Smooth muscle cell (in vitro differentiated cells): Measurements from ENCODE around the gene GTF2IRD2. TPM values are rescaled to one million over a fixed set of nuclear protein-coding genes. Genes with fewer than 3 reads are reported as not detected.
"Not testable (repeated sequence)": the region's sequence is repeated elsewhere in the genome, so short reads cannot be mapped to it uniquely, and the experiment has no call there.

Source experiments
- DNase-seq: peaks from one replicate; lab custom pipeline; 2025; ENCODE audit not compliant: unreplicated experiment; lab: John Stamatoyannopoulos, UW
- H2AFZ ChIP-seq: fragments of 200-600 bp; sonication (generic); 2 replicates; pipeline ENCODE4 v1.6.0; 2016; ENCODE audit warnings: antibody characterized with exemption, low read depth, mild to moderate bottlenecking
- H3F3A ChIP-seq: fragments of 200-600 bp; sonication (generic); 2 replicates; pipeline ENCODE4 v1.6.0; 2017; ENCODE audit warnings: antibody characterized with exemption, low read depth
- H3K27ac ChIP-seq: fragments of 200-600 bp; sonication (generic); 2 replicates; pipeline ENCODE4 v1.5.1; 2016; ENCODE audit warnings: low read depth, mild to moderate bottlenecking
- H3K27me3 ChIP-seq: fragments of 200-600 bp; sonication (generic); 2 replicates; pipeline ENCODE4 v1.6.1; 2016; ENCODE audit warnings: low read depth, mild to moderate bottlenecking
- H3K36me3 ChIP-seq: fragments of 200-600 bp; sonication (generic); 2 replicates; pipeline ENCODE4 v1.5.1; 2016; ENCODE audit warnings: low read depth
- H3K4me1 ChIP-seq: fragments of 200-600 bp; sonication (generic); 2 replicates; pipeline ENCODE4 v1.5.1; 2016; ENCODE audit warnings: low read depth
- H3K4me2 ChIP-seq: fragments of 200-600 bp; sonication (generic); 2 replicates; pipeline ENCODE4 v1.6.0; 2016; ENCODE audit warnings: mild to moderate bottlenecking
- H3K4me3 ChIP-seq: fragments of 200-600 bp; sonication (generic); 2 replicates; pipeline ENCODE4 v1.5.1; 2016; ENCODE audit warnings: mild to moderate bottlenecking
- H3K79me2 ChIP-seq: fragments of 200-600 bp; sonication (generic); 2 replicates; pipeline ENCODE4 v1.6.0; 2016; ENCODE audit warnings: low read depth, mild to moderate bottlenecking
- H3K9ac ChIP-seq: fragments of 200-600 bp; sonication (generic); 2 replicates; pipeline ENCODE4 v1.6.0; 2016; ENCODE audit warnings: low read depth
- H3K9me3 ChIP-seq: fragments of 200-600 bp; sonication (generic); replicated peaks from 2 replicates; pipeline ENCODE4 v1.5.1; 2016; ENCODE audit warnings: low read depth
- H4K20me1 ChIP-seq: fragments of 200-600 bp; sonication (generic); 2 replicates; pipeline ENCODE4 v1.6.0; 2016; ENCODE audit warnings: low read depth
- WGBS: methylation state at CpG from one replicate; pipeline ENCODE4 v1.1.7; 2016; ENCODE audit warnings: low lambda C conversion rate; 5-methylcytosine and 5-hydroxymethylcytosine counted together
- polyA plus RNA-seq: library from polyadenylated mRNA; unstranded; fragments of >200 nt; fragmentation: Nextera tagmentation; extraction: Ambion mirVana; gene quantifications from 2 replicates; pipeline ENCODE4 v1.2.1, GENCODE V29; 2016
- total RNA-seq: library from RNA; depleted of rRNA; stranded (reverse); fragments of >200 nt; gene quantifications from 2 replicates; pipeline ENCODE4 v1.2.3, GENCODE V29; 2014

GTF2IRD2 gene
- 3.0 and 4.6 TPM in 2 replicates for total RNA-seq
- polyA plus RNA-seq = 9.2 and 18.9 TPM in 2 replicates

- not testable (repeated sequence) for H3K36me3 ChIP-seq, H3K9me3 ChIP-seq, H3K79me2 ChIP-seq, H3K4me2 ChIP-seq, H3F3A ChIP-seq, H3K27me3 ChIP-seq, H2AFZ ChIP-seq, H4K20me1 ChIP-seq, DNase-seq, H3K4me1 ChIP-seq
- no CpG with 5 or more reads among the region's 97 CpGs for WGBS
- Histone ChIP-seq H3K4me3 (peak within 1 kb of the TSS; percentile 32), H3K9ac (peak within 1 kb of the TSS; percentile 57), H3K27ac (peak within 1 kb of the TSS; percentile 88)
Measured at GRCh38 chr7:74850833-74851721, at the start of gene GTF2IRD2. Gene GTF2IRD2, minus strand, starts transcription at chr7:74851605. Its CDS starts 15,227 bp downstream, at chr7:74836378.

- H3F3A ChIP-seq, H4K20me1 ChIP-seq, H3K79me2 ChIP-seq, H3K4me1 ChIP-seq, H3K27me3 ChIP-seq, H3K9me3 ChIP-seq, H3K36me3 ChIP-seq: not testable (repeated sequence)
- Histone ChIP-seq H3K4me3 (peak overlapping the region; percentile 54), H3K9ac (peak overlapping the region; percentile 47), H2AFZ (peak overlapping the region; percentile 5), H3K4me2 (peak overlapping the region; percentile 76), H3K27ac (peak overlapping the region; percentile 68)
- 0% methylated on average over 53 of the region's 84 CpGs for WGBS
- peak; percentile 26 for DNase-seq
Measured at GRCh38 chr7:74890158-74891123, 39.0 kb upstream of the GTF2IRD2 start.

GRCh38 chr7:74889518-74890129 lies 38.2 kb upstream of the GTF2IRD2 start:
- H3K4me2 ChIP-seq = peak overlapping the region; percentile 63
- not testable (repeated sequence) for H3K27me3 ChIP-seq, H3K79me2 ChIP-seq, H3K4me1 ChIP-seq, H4K20me1 ChIP-seq, H2AFZ ChIP-seq, H3K9ac ChIP-seq, H3F3A ChIP-seq, H3K9me3 ChIP-seq, H3K36me3 ChIP-seq, DNase-seq, H3K27ac ChIP-seq
- peak overlapping the region; percentile 30 for H3K4me3 ChIP-seq
- 65% methylated on average over 11 of the region's 31 CpGs for WGBS

- not testable (repeated sequence) for H3K27me3 ChIP-seq, H3K9me3 ChIP-seq, H2AFZ ChIP-seq, H3K4me3 ChIP-seq, H4K20me1 ChIP-seq, H3K36me3 ChIP-seq, H3K4me2 ChIP-seq, H3K27ac ChIP-seq, H3K79me2 ChIP-seq, H3K4me1 ChIP-seq, H3K9ac ChIP-seq, DNase-seq, H3F3A ChIP-seq
- 97% methylated on average over 3 of the region's 3 CpGs for WGBS
Measured at GRCh38 chr7:74885295-74885694, 33.9 kb upstream of the GTF2IRD2 start.

GRCh38 chr7:74882110-74882509 lies 30.7 kb upstream of the GTF2IRD2 start:
- not testable (repeated sequence) for H3K79me2 ChIP-seq, H3K9me3 ChIP-seq, H3K4me1 ChIP-seq, H4K20me1 ChIP-seq, H3F3A ChIP-seq, H3K27me3 ChIP-seq, H2AFZ ChIP-seq, H3K4me2 ChIP-seq, DNase-seq, H3K9ac ChIP-seq, H3K36me3 ChIP-seq, H3K4me3 ChIP-seq, H3K27ac ChIP-seq
- 97% methylated on average over 6 of the region's 9 CpGs for WGBS

- H3K36me3 ChIP-seq, H3K4me1 ChIP-seq, H3K27ac ChIP-seq, H3K27me3 ChIP-seq, H3K79me2 ChIP-seq, H4K20me1 ChIP-seq, H2AFZ ChIP-seq, H3K4me3 ChIP-seq, H3F3A ChIP-seq, DNase-seq, H3K9ac ChIP-seq, H3K4me2 ChIP-seq, H3K9me3 ChIP-seq: not testable (repeated sequence)
- WGBS = 82% methylated on average over 9 of the region's 20 CpGs
Measured at GRCh38 chr7:74874748-74875512, 23.5 kb upstream of the GTF2IRD2 start.

- 91% methylated on average over 9 of the region's 10 CpGs for WGBS
- not testable (repeated sequence) for H3K9ac ChIP-seq, DNase-seq, H3K4me3 ChIP-seq, H3K4me1 ChIP-seq, H3K36me3 ChIP-seq, H3K27me3 ChIP-seq, H3K9me3 ChIP-seq, H3K79me2 ChIP-seq, H4K20me1 ChIP-seq, H3F3A ChIP-seq, H3K4me2 ChIP-seq, H2AFZ ChIP-seq, H3K27ac ChIP-seq
Measured at GRCh38 chr7:74874104-74874747, 22.8 kb upstream of the GTF2IRD2 start.
